Kidney capillary endothelial cell (primary cell): ENCODE measurements around the gene EPN2.
"Not testable (repeated sequence)": the region's sequence is repeated elsewhere in the genome, so short reads cannot be mapped to it uniquely, and the experiment has no call there.

Experiments
- DNase-seq: peaks from one replicate; pipeline ENCODE4 v3.0.0-alpha.2; 2018; ENCODE audit warnings: low spot score

Gene EPN2

DNA sequence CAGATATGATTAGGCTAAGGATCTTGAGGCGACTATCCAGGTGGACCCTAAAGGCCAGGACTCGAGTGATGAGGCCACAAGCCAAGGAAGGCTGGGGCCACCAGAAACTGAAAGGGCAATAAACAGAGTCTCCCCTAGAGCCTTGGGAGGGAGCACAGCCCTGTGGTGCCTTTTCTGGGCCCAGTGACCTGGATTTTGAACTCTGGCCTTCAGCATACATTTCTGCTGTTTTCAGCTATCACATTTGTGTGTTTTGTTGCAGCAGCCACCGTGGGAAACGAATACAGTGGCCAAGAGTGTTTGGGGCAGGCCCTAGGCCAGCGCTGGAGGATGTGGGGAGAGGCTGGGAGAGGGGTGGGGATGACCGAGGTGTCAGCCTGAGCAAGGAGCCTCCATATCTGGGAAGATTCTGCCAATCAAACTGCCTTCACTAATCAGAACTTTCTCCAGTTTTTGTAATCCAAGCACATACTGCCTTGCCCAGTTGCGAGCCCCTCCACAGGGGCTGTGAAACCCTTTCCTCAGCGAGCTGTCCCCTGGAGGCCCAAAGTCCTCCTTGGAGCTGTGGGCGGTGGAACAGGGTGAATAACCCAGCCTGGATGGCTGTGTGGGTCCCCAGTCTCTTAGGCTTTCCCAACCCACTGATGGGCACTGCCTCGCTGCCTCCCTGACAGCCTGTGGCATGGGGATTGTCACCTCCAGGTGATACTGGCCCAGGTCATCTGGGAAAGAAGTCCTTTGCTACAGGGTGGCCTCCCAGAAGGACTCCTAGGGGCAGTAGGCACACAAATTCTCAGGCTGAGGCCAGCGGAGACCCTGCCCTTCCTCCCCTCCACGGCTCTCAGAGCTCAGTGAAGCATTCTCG lies 108.6 kb downstream of the EPN2 start:
- DNase-seq, result no peak

DNA sequence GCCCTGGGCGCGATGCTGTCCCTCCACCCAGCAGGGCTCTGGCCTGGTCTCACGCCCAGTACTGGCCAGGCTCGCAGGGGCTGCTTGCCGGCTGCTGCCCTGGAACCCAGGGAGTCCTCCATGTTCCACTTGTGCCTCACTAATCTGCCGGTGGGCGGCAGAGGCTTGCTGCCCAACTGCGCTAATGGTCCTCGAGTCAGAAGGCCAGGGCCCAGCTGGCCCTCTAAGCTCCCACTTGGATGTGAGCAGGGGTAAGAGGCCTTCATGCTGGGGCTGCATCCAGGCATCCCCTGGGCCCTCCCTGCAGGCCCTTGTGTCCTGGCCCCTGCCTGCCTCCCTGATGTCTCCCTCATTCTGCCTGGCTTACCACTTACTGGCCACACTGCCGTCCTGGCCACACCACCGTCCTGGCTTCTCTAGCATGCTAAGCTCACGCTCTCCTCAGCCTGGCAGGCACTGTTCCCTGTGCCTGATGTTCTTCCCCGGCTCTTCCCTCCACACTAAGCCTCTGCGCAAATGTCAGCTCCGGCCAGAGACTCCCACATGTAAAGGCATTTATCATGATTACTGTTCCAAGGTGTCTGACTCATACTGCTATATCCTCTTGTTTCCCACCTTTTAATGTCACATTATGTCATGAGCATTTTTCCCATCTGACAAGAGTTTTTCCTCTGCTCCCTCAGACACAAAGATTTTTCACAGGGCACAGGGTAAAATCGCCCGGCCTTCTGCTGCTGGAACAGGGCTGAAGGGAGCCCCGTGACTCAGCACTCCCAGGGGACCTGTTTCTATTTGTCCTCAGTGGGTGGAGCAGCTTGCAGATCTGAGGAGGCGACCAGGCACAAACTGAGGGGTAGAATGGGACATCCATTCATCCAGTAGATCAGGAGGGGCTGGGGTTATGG lies 109.4 kb downstream of the EPN2 start:
- peak; percentile 76 for DNase-seq

DNA sequence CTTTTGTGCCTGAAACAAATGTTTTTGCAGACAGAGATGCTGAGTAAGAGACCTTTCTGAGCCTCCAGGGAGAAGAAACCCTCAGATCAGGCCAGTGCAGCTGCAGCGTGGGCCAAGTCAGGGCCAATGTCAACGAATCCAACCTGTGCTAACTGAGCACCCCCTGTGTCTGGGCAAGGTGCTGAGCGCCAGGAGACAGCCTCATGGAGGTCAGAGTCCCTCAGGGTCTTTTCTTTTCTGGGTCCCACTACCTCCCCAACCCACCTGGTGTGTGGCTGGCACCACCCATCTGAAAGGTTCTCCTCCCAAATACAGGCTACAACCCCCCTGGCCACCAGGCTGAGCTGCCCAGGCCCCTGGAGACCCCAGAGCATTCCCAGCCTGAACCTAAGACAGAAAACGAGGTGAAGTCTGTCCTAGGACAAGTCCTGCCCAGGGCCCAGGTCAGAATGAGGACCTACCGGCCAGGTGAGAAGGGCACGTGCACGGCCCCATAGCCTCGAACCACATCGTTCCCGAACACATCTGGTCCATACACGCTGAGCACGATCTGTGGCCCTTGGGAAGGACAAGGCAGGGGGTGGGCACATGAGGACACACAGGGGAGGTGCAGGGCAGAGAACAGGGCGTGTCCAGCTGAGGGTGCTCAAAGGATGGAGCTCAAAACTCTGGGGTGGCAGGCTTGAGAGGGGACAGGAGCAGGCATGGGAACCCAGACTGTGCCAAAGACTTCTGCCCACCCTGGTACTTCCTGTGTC lies 110.3 kb downstream of the EPN2 start:
- no peak for DNase-seq

DNA sequence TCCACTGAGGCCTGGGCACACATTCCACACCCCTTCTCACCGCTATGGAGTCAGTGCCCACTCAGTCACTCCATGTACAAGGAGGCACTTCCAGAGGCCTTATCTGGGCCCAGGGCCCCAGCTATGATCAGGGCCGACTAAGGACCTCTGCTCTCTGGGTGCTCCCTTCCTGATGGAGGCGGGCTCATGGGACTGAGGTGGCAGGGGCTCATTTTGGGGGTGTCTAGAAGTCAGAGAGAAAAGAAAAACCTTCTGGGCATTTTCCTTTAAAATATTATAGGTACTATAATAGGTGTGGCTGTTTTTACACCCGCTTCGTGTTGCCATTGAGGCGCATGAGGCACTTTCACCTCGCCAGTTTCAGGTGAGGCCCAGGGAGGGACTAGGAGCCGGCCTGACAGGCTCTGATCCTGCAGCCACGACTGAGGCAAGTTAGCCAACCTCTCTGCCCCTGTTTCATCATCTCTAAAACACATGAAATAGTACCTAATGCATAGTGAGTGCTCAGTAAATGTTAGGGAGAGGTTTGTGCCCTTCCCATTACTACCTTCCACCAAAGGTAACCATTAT lies 111.0 kb downstream of the EPN2 start:
- DNase-seq, result no peak

DNA sequence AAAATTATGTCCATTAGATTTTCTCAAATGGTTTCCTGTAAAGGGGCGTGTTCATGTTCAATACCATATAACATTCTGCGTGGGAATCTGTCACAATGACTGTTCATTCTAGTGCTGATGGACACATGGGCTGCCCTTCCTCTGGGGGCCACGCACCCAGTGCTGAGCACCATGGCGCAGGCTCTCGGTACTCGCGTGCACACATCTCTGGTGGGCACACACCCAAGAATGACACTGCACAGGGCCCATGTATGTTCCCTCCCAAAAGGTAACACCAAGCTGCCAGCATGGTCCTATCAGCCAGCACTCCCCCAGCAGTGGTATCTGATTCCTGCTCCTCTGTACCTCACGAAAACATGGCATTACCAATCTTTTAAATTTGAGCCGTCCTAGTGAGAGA lies 111.6 kb downstream of the EPN2 start:
- DNase-seq, result no peak

DNA sequence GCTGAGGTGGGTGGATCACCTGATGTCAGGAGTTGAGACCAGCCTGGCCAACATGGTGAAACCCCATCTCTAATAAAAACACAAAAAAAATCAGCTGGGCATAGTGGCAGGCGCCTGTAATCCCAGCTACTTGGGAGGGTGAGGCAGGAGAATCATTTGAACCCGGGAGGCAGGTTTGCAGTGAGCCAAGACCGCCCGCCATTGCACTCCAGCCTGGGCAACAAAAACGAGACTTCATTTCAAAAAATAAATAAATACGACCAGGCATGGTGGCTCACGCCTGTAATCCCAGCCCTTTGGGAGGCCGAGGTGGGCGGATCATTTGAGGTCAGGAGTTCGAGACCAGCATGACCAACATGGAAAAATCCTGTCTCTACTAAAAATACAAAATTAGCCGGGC lies 116.2 kb downstream of the EPN2 start:
- not testable (repeated sequence) for DNase-seq

DNA sequence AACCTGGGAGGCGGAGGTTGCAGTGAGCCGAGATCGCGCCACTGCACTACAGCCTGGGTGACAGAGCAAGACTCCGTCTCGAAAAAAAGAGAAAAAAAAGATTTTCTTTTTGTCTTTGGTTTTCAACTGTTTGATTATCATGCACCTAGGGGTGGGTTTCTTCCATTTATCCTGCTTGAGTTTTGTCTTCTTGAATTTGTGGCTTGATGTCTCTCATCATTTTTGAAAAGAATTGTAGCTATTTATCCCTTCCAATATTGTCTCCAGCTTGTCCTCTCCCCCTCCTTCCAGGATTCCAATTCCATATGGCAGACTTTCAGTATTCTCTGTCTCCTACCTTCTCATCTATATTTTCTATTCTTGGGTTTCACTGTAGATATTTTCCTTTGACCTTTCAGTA lies 117.6 kb downstream of the EPN2 start:
- DNase-seq, result no peak

DNA sequence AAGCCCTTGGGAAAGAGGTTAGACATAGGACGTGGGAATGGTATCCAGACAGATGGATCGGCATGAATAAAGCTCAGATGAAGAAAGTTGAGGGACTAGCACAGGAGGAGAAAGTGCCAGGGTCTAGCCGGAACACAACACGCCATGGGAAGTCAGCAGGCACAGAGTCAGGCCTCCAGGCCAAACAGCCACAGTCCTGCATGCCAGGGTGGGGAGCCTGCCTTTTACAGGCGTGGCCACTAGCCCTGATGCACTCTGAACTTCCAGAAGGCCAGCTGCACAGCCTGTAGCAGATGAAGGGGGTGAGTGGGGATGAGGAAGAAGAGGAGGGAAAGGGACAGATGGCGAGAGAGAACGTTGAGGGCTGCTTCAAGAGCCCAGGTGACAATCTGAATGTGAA lies 120.2 kb downstream of the EPN2 start:
- no peak for DNase-seq

DNA sequence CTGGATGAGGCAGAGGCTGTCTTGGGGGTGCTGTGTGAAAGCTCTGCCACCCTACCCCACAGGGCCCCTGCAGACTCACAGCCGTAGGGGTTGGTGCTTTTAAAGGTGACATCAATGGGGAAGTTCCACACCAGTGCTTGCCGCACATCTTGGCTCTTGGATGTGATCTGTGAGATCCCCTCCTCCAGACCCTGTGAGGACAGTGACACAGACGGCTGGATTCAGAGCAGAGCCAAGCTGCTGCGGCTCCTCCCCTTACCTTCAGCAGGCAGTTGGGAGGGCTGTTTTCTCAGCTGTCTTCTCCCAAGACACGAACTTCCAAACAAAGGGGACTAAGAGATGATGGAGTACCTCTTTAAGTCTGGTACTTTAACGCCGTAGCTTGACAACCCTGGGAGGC lies 120.6 kb downstream of the EPN2 start:
- DNase-seq, result no peak

DNA sequence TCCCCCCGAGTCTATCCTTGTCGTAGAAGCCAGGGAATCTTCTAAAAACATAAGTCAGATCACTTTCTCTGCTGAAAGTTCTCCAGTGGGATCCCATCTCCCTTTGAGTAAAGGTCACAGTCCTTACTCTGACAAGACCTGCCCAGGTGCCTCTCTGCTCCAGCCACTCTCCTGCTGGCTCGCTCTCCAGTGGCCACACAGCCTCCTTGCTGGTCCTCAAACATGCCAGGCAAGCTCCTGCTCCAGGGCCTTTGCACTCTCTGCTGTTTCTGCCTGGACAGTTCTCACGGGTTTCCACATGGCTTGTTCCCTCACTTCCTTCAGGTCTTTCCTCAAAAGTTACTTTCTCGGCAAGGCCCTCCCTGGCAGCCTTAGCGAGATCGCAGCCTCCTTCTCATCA lies 122.0 kb downstream of the EPN2 start:
- no peak for DNase-seq

DNA sequence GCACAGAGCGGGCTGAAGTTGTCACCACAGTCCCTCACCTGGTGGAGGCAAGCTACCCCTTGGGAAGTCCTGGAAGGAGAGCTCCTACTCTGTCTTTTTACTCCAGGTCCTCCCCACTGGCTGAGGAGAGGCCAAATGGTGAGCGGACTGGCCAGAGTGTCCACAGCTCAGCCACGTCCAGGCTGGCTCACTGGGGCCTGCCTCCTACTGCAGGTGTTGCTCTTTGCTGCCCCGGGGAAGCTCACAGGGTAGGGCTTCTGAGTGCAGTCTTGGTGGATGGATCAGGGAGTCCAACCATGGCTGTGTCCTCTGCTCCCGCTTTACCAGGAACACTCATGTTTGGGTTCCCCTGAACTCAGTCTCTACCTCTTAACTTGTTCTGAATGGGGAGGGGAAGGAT lies 122.7 kb downstream of the EPN2 start:
- no peak for DNase-seq

DNA sequence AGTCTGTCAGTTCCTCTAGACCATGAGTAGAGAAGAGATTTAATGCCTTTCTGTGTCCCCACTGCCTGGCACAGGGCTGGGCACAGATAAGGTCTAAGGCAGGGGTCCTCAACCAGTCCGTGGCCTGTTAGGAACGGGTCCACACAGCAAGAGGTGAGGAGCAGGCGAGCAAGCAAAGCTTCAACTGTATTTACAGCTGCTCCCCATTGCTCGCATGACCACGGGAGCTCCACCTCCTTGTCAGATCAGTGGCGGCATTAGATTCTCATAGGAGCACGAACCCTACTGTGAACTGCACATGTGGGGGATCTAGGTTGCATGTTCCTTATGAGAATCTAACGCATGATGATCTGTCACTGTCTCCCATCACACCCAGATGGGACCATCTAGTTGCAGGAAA lies 123.6 kb downstream of the EPN2 start:
- DNase-seq, result no peak

DNA sequence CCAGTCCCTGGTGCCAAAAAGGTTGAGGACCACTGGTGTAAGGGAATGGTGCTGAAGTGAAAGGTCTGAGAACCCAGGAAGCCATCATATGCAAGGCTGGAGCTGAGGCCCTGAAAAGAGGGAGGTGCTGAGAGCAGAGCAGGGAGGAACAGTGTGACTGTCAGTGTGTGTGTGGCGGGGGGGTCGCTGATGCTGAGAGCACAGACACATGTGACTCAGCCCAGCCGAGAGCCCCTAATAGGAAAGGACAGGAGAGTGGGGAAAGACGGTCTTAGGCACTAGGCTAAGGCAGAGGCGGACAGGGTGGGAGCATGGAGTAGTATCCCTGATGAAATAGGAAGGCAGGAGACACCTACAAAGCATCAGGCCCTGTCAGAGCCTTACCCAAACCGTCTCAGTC lies 124.2 kb downstream of the EPN2 start:
- DNase-seq, result no peak

DNA sequence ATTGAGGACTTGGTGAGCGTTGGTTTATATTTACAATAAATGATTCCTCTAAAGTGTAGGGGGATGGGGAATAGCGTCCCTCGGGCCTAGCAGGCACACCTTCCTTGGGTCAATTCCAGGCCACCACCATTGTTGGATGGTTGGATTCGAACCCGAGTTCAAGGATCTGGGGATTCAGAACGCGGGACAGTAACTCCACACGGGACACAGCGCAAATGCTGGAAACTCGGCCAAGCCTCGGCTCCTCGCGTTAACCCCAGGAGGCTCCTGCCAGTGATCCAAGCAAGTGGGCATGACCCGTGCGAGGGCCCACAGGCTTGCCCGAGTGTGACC lies 124.7 kb downstream of the EPN2 start:
- no peak for DNase-seq

DNA sequence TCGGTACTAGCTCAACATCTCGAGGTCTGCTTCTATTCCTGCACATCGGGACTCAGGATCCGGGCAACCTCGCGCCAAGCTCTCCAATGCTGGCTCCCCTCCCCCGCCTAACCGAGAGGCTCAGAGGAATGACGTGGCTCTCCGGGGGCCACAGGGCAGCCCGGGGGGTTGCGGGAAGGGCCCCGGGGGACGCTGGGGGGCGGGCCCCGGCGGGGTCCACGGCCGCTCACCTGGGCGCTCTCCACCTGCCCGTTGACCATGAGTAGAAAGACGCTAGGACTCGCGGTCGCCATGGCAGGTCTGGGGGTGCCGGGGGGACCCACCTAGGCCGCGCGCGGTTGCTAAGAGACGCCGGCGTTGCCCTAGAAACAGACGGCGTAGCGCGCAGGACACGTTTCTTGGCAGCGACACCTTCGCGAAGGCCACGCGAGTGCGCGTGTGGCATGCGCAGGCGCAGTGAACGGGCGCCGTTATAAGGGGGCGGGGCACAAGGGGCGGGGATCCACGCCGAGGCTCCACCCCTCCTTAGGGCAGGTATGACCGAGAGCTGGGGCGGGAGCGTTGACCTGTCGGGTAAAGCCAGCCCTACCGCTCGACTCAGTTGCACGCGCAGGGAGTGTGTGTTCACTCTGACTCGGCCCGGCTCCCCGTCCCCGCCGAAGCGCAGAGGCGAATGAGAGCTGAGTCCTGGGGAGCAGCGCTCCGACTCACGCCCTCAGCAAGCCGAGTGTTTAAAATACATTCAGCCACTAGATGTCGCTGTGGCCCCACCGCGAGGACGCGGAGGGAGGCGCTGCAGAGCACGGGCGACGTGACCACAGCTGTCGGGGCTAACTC lies 125.3 kb downstream of the EPN2 start, which contains the start of gene B9D1:
TSS of gene B9D1 (minus strand) at position 447 of the 837 bp plus-strand sequence. CDS start at position 293, 154 bp downstream.
- DNase-seq, result peak; percentile 86

DNA sequence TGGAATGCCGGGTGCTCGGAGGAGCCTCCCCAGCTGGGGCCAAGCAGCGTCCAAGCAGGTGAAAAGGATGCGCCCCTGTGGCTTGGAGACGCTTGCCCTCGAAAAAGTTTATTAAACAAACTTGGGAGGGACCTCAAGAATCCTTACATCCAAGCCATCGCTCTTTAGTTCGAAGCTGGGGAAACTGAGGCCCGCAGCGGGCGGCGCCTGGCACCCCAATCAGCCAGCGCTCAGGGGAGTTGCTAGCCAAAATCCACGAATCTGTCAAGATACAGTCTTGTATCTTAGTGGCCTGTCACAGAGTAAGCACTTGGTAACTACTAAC lies 125.9 kb downstream of the EPN2 start:
- no peak for DNase-seq

DNA sequence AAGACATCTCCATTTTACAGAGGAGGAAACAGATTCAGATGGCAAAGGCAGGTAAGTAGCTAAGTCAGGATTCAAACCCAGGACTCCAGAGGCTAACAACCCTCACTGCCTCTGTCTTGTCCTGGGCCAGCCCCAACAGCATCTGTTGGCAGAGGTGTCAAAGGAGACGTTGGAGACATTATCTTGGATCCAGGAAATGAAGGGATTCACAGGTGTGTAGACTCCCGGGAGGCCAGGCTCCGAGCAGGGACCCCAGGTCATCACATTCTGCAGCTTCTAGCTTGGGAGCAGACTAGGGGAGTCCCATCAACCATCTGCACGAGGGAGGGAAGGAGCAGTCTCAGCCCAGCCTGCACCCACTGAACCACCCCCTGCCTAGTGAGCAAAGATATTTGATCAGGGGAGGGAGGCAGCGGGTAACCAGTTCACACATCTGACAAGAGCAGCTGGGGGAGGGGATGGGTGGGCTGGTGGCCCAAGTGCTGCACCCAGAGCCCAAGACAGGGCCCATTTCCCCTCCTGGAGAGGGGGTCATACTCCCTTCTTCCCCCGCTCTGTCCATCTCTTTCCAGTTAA lies 126.4 kb downstream of the EPN2 start:
- DNase-seq, result no peak

DNA sequence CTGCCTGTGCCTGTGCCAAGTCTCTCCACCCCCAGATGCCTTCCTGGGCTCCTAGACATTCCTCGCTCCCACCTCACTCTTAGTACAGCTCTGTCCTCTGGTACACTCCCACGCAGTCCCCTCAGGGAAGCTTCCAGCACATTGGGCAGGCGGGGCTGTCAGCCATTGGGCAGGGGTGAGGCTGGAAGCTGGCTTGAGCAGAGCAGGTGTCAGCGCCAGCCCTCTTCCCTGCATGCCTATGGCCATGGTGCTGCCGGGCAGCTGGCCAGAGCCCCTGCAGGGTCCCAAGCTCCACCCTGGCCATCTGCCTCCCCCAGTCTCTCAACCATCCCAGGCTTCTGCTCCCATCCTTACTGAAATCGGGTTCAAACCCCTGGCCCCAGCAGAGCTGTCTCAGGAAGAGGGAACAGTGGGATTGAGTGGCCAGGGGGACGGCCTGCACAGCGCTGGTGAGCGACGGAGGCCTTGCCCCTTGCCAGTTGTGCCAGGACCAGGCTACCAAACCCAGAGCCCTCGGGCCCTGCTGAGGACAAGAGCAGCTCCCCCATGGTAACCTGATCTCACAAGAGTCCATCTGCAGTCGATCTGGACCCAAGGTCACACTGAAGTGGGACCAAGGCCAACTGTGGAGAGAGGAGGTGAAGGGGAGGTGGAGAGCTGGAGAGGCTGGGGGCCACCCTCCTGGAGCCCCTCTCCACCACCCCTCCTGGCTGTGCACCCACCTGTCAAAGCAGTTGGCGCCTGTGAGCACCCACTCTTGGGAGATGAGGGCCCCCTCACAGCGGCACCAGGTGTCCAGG lies 127.7 kb downstream of the EPN2 start:
- DNase-seq, result no peak

DNA sequence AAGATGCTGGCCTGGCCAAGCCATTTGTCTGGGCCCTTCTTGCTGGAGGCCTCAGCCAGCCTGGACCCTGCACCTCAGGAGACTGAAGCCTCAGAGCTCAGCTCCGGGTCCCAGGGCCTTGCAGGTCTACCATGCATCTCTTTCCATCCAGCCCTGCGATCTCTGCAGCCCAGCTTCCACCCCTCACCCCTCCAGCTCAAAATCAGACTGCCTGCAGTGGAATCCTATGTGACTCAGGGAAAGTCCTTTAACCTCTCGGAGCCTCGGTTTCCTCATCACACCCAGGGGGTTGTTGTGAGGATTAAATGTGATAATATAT lies 128.3 kb downstream of the EPN2 start:
- DNase-seq, result no peak
